ENCODE data around the gene CHMP4A.
"Not testable (repeated sequence)": the region's sequence is repeated elsewhere in the genome, so short reads cannot be mapped to it uniquely, and the experiment has no call there.

Gene CHMP4A

GRCh38 chr14:24222987-24223386, 9.7 kb upstream of the CHMP4A start:
- not testable (repeated sequence) for DNase-seq (ENCODE audit: low read depth)

GRCh38 chr14:24219521-24219920, 6.2 kb upstream of the CHMP4A start:
- DNase-seq (ENCODE audit: low read depth) = no peak

- DNase-seq (ENCODE audit: low read depth) = no peak
These were observed 5.8 kb upstream of the CHMP4A start for GRCh38 chr14:24219080-24219479.

- DNase-seq (ENCODE audit: low read depth) = not testable (repeated sequence)
These were observed 3.6 kb upstream of the CHMP4A start for GRCh38 chr14:24216876-24217275.

- DNase-seq (ENCODE audit: low read depth) = no peak
These were observed 3.0 kb upstream of the CHMP4A start for GRCh38 chr14:24216345-24216699.

GRCh38 chr14:24215495-24216344, 2.4 kb upstream of the CHMP4A start, which contains the start of gene MDP1:
Gene MDP1, minus strand, starts transcription at chr14:24216066. Its CDS starts 111 bp downstream, at chr14:24215955.
- DNase-seq (ENCODE audit: low read depth) = peak; percentile 68

GRCh38 chr14:24213866-24214662, 776 bp upstream of the CHMP4A start:
- DNase-seq (ENCODE audit: low read depth) = no peak

GRCh38 chr14:24211311-24211710, 2.0 kb downstream of the CHMP4A start:
- no peak for DNase-seq (ENCODE audit: low read depth)

- no peak for DNase-seq (ENCODE audit: low read depth)
These were observed 5.7 kb downstream of the CHMP4A start for GRCh38 chr14:24207625-24208024.

- DNase-seq (ENCODE audit: low read depth) = no peak
These were observed 6.2 kb downstream of the CHMP4A start for GRCh38 chr14:24207104-24207551.

GRCh38 chr14:24206260-24207103, 6.8 kb downstream of the CHMP4A start:
- DNase-seq (ENCODE audit: low read depth) = no peak

GRCh38 chr14:24204163-24205146, 8.8 kb downstream of the CHMP4A start:
- no peak for DNase-seq (ENCODE audit: low read depth)

GRCh38 chr14:24203249-24203886, 9.9 kb downstream of the CHMP4A start:
- DNase-seq (ENCODE audit: low read depth) = not testable (repeated sequence)

- DNase-seq (ENCODE audit: low read depth) = not testable (repeated sequence)
These were observed 10.8 kb downstream of the CHMP4A start for GRCh38 chr14:24202538-24202937.

- no peak for DNase-seq (ENCODE audit: low read depth)
These were observed 14.3 kb downstream of the CHMP4A start for GRCh38 chr14:24198814-24199524.

- DNase-seq (ENCODE audit: low read depth) = no peak
These were observed 16.2 kb downstream of the CHMP4A start for GRCh38 chr14:24197056-24197450.

GRCh38 chr14:24196071-24197055, 16.9 kb downstream of the CHMP4A start:
- no peak for DNase-seq (ENCODE audit: low read depth)
